GM12878 (cell line): Measurements from ENCODE around the gene RPIA. TPM values are rescaled to one million over a fixed set of nuclear protein-coding genes. Genes with fewer than 3 reads are reported as not detected.

Experiments used
- ATAC-seq: fragments of 200-7000 bp; cut with Tn5 transposase; 3 replicates; pipeline ENCODE4 v1.9.1; 2020; ENCODE audit warnings: mild to moderate bottlenecking, moderate library complexity
- BruUV-seq: library from RNA; stranded (reverse); fragments of 400-500 nt; replicated peaks from 2 replicates; lab custom pipeline; 2021; lab: Mats Ljungman, UMichigan
- CTCF ChIA-PET: fragments of 300-600 bp; sonication (Branson Sonifier 250); formaldehyde crosslinking; extraction: SDS; loops from one replicate; lab custom pipeline; 2021; ENCODE audit warnings: inconsistent platforms; lab: Yijun Ruan, JAX
- POLR2A ChIA-PET: fragments of 350-600 bp; formaldehyde crosslinking; extraction: SDS; loops from one replicate; lab custom pipeline; 2021; ENCODE audit warnings: inconsistent platforms; lab: Charles Lee
- RAD21 ChIA-PET: fragments of 300-600 bp; sonication (Branson Sonifier 250); formaldehyde crosslinking; loops from one replicate; lab custom pipeline; 2023; ENCODE audit warnings: antibody characterized with exemption; ENCODE audit not compliant: unreplicated experiment; lab: Charles Lee
- SMC1A ChIA-PET: fragments of 300-600 bp; sonication (Branson Sonifier 250); formaldehyde crosslinking; loops from one replicate; lab custom pipeline; 2023; ENCODE audit not compliant: unreplicated experiment, uncharacterized antibody; lab: Charles Lee
- DNase-seq: peaks from one replicate; pipeline ENCODE4 v3.0.0-alpha.2; 2011; ENCODE audit warnings: low read depth, low spot score
- FAIRE-seq: peaks from 3 replicates; lab custom pipeline; 2011; peaks lifted over from hg19 to GRCh38; lab: Jason Lieb, UNC
- H2AFZ ChIP-seq: 2 replicates; pipeline ENCODE4 v1.6.0; 2011; ENCODE audit warnings: low read depth, low read length, control low read depth; ENCODE audit not compliant: control insufficient read depth
- H3K27ac ChIP-seq: 2 replicates; pipeline ENCODE4 v1.5.1; 2011; ENCODE audit warnings: control low read depth; ENCODE audit not compliant: control insufficient read depth, insufficient read depth
- H3K27me3 ChIP-seq, 2 experiments: replicated peaks in 1 of 2; 2 replicates each; pipeline versions ENCODE4 v1.6.0 to v1.6.1; 2011; ENCODE audit warnings: low read length in 1 of 2; ENCODE audit not compliant: control insufficient read depth in 2 of 2, insufficient read depth in 2 of 2
- H3K36me3 ChIP-seq, 2 experiments: 2 replicates each; pipeline ENCODE4 v1.5.1; 2011; ENCODE audit warnings: low read length in 1 of 2; ENCODE audit not compliant: control insufficient read depth in 2 of 2, insufficient read depth in 2 of 2
- H3K4me1 ChIP-seq: 2 replicates; pipeline ENCODE4 v1.6.1; 2011; ENCODE audit warnings: mild to moderate bottlenecking, low read length, moderate library complexity, mixed read lengths; ENCODE audit not compliant: control insufficient read depth, insufficient read depth
- H3K4me2 ChIP-seq: 2 replicates; pipeline ENCODE4 v1.6.0; 2011; ENCODE audit warnings: control low read depth; ENCODE audit not compliant: control insufficient read depth, insufficient read depth
- H3K4me3 ChIP-seq: fragments of 200-600 bp; sonication (generic); 2 replicates; pipeline ENCODE4 v1.5.1; 2016
- H3K79me2 ChIP-seq: 2 replicates; pipeline ENCODE4 v1.6.0; 2011; ENCODE audit warnings: low read length; ENCODE audit not compliant: control insufficient read depth, insufficient read depth
- H3K9ac ChIP-seq: 2 replicates; pipeline ENCODE4 v1.8.0; 2011; ENCODE audit warnings: low read length, control low read depth, mixed read lengths; ENCODE audit not compliant: control insufficient read depth, insufficient read depth
- H3K9me3 ChIP-seq: replicated peaks from 3 replicates; pipeline ENCODE4 v1.5.1; 2011; ENCODE audit warnings: mild to moderate bottlenecking, low read length; ENCODE audit not compliant: control insufficient read depth, insufficient read depth
- H4K20me1 ChIP-seq: 2 replicates; pipeline ENCODE4 v1.6.0; 2011; ENCODE audit not compliant: control insufficient read depth, insufficient read depth
- CBFB ChIP-seq: IDR thresholded peaks from 2 replicates; pipeline ENCODE4 v1.6.1; 2016; ENCODE audit warnings: antibody characterized with exemption, low read depth
- CHD2 ChIP-seq: IDR thresholded peaks from 2 replicates; pipeline ENCODE4 v1.6.1; 2011; ENCODE audit warnings: low read depth, low read length, improper control_type of control experiment, borderline replicate concordance
- CHD4 ChIP-seq: fragments of 200-600 bp; sonication (generic); IDR thresholded peaks from 2 replicates; pipeline ENCODE4 v1.6.1; 2016; ENCODE audit warnings: mild to moderate bottlenecking
- CREB1 ChIP-seq: IDR thresholded peaks from 2 replicates; pipeline ENCODE4 v1.6.1; 2012; ENCODE audit warnings: low read depth, mild to moderate bottlenecking, inconsistent platforms
- GATAD2B ChIP-seq: fragments of 450-650 bp; conservative IDR thresholded peaks from 2 replicates; pipeline ENCODE4 v1.6.1; 2017; ENCODE audit warnings: low read depth, mild to moderate bottlenecking, moderate library complexity
- HCFC1 ChIP-seq: fragments of 150-350 bp; IDR thresholded peaks from 2 replicates; pipeline ENCODE4 v1.6.1; 2014; ENCODE audit warnings: low read length
- SMARCA5 ChIP-seq: fragments of 450-650 bp; IDR thresholded peaks from 2 replicates; pipeline ENCODE4 v1.6.1; 2017; ENCODE audit warnings: mild to moderate bottlenecking
- TCF3 ChIP-seq: IDR thresholded peaks from 2 replicates; pipeline ENCODE4 v1.6.1; 2012; ENCODE audit warnings: low read depth, mild to moderate bottlenecking, low read length, borderline replicate concordance; ENCODE audit not compliant: insufficient read depth
- YBX1 ChIP-seq: fragments of 450-650 bp; IDR thresholded peaks from 2 replicates; pipeline ENCODE4 v1.6.1; 2016; ENCODE audit warnings: antibody characterized with exemption
- ZNF384 ChIP-seq: IDR thresholded peaks from 2 replicates; pipeline ENCODE4 v1.6.1; 2012; ENCODE audit warnings: low read depth, mild to moderate bottlenecking, low read length, improper control_type of control experiment, borderline replicate concordance
- WGBS: methylation state at CpG from one replicate; pipeline ENCODE4 v1.1.6; 2016; ENCODE audit warnings: low lambda C conversion rate; ENCODE audit not compliant: insufficient replicate concordance, insufficient coverage; ENCODE audit errors: missing lambda C conversion rate; 5-methylcytosine and 5-hydroxymethylcytosine counted together
- in situ Hi-C: fragments of 300-500 bp; cut with MboI; formaldehyde crosslinking; loops from 9 replicates; pipeline ENCODE4 v1.14.3; 2018; ENCODE audit warnings: mixed read lengths
- intact Hi-C: fragments of 100-400 bp; cut with micrococcal nuclease; formaldehyde crosslinking; loops from one replicate; pipeline ENCODE4 v1.14.2; 2022; ENCODE audit not compliant: unreplicated experiment
- polyA plus RNA-seq, 11 experiments: library from polyadenylated mRNA; depleted of rRNA in 4 of 11; unstranded in 6 of 11; stranded (reverse) in 5 of 11; fragments of >200 nt; fragmentation: Nextera tagmentation in 4 of 11; fragmentation: Illumina TruSeq in 1 of 11; extraction: Ambion mirVana in 4 of 11; extraction: Trizol in 1 of 11; gene quantifications; 1 replicate in 1 of 11; 2 replicates in 10 of 11; pipeline versions ENCODE4 v1.2.1 to v1.2.3, GENCODE V29; 2011 to 2016; ENCODE audit warnings: inconsistent platforms in 2 of 11, missing spikeins in 2 of 11, low read depth in 1 of 11
- total RNA-seq, 4 experiments: library from RNA; depleted of rRNA in 3 of 4; stranded (reverse); fragments of >200 nt in 3 of 4; fragmentation: Illumina TruSeq in 1 of 4; extraction: Trizol in 1 of 4; gene quantifications; 2 replicates each; pipeline versions ENCODE4 v1.2.1 to v1.2.3, GENCODE V29; 2013 to 2021
- TF ChIP-seq, protein P1 (sequence below): fragments of 450-650 bp; IDR thresholded peaks from 2 replicates; pipeline ENCODE4 v1.6.1; 2017; ENCODE audit warnings: low read depth, mild to moderate bottlenecking, moderate library complexity
- TF ChIP-seq, protein P2 (sequence below): fragments of 450-650 bp; IDR thresholded peaks from 2 replicates; pipeline ENCODE4 v1.6.1; 2017; ENCODE audit warnings: antibody characterized with exemption, mild to moderate bottlenecking, moderate library complexity
- TF ChIP-seq, protein P3 (sequence below): fragments of 150-350 bp; IDR thresholded peaks from 2 replicates; pipeline ENCODE4 v1.6.1; 2016; ENCODE audit warnings: low read depth, low read length

Gene RPIA
- total and polyA plus RNA-seq, 10 of the 15 experiments (the other 5 are each of a cell fraction or from before 2014, with no cell fraction given) = 7.1 to 58.1 (median 41.6) TPM

DNA sequence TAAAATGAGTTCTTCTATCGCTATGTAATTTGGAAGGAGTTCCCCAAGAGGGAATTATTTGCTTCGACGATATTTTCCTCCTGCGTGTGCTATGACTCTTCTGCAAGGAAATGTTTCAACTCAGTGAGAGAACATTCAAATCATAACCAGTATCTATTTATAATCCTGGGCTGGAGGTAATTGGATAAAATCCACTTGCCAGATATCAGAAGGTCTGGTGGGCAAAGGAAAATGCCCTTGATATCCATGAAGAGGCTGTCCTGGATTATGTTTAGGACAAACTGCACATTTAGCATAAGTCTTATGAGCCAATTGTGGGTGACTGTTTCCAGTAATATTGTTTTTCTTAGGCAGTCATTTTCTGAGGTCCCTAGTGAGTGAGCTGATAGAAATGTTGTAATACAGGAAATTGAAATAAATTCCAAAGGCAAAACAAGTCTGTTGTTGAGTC is 17.7 kb downstream of the RPIA start:
- 100% methylated on average over 4 of the region's 4 CpGs for WGBS
- peaks cover 0 to 1% of the 10 kb centered on the region in 2 experiments; a peak in 1 of 4 replicates for H3K36me3 ChIP-seq
- H3K4me2 ChIP-seq = no peak overlapping the region
- ATAC-seq (no peak), DNase-seq (no peak), FAIRE-seq (no peak)
- H2AFZ ChIP-seq = no peak overlapping the region
- H3K4me3 ChIP-seq = no peak overlapping the region
- no peaks in the 10 kb centered on the region for H3K27me3 ChIP-seq
- SMC1A ChIA-PET = no interaction called here
- CTCF ChIA-PET = interaction anchor here (0.7 kb wide), 1 partner anchor 27 kb away, joined by 3 read pairs; no protein-coding TSS in a partner anchor
- no peak overlapping the region for H3K27ac ChIP-seq
- in situ Hi-C loops (no loop called here), intact Hi-C loops (no loop called here)
- BruUV-seq = no TSS peak
- H3K9ac ChIP-seq = no peak overlapping the region
- no peaks in the 10 kb centered on the region for H3K79me2 ChIP-seq
- POLR2A ChIA-PET = no interaction called here
- H3K9me3 ChIP-seq = no peaks in the 10 kb centered on the region; the same call in 2 of the 3 replicates
- RAD21 ChIA-PET = no interaction called here
- H4K20me1 ChIP-seq = no peaks in the 10 kb centered on the region
- H3K4me1 ChIP-seq = no peaks in the 10 kb centered on the region
- TF ChIP-seq CREB1 (no peak), ZNF384 (no peak), YBX1 (no peak), SMARCA5 (no peak), CHD2 (no peak), CBFB (no peak), HCFC1 (no peak), TCF3 (no peak), GATAD2B (no peak), CHD4 (no peak)
- TF ChIP-seq, protein P1, sequence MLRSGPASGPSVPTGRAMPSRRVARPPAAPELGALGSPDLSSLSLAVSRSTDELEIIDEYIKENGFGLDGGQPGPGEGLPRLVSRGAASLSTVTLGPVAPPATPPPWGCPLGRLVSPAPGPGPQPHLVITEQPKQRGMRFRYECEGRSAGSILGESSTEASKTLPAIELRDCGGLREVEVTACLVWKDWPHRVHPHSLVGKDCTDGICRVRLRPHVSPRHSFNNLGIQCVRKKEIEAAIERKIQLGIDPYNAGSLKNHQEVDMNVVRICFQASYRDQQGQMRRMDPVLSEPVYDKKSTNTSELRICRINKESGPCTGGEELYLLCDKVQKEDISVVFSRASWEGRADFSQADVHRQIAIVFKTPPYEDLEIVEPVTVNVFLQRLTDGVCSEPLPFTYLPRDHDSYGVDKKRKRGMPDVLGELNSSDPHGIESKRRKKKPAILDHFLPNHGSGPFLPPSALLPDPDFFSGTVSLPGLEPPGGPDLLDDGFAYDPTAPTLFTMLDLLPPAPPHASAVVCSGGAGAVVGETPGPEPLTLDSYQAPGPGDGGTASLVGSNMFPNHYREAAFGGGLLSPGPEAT = no peak
- TF ChIP-seq, protein P2, sequence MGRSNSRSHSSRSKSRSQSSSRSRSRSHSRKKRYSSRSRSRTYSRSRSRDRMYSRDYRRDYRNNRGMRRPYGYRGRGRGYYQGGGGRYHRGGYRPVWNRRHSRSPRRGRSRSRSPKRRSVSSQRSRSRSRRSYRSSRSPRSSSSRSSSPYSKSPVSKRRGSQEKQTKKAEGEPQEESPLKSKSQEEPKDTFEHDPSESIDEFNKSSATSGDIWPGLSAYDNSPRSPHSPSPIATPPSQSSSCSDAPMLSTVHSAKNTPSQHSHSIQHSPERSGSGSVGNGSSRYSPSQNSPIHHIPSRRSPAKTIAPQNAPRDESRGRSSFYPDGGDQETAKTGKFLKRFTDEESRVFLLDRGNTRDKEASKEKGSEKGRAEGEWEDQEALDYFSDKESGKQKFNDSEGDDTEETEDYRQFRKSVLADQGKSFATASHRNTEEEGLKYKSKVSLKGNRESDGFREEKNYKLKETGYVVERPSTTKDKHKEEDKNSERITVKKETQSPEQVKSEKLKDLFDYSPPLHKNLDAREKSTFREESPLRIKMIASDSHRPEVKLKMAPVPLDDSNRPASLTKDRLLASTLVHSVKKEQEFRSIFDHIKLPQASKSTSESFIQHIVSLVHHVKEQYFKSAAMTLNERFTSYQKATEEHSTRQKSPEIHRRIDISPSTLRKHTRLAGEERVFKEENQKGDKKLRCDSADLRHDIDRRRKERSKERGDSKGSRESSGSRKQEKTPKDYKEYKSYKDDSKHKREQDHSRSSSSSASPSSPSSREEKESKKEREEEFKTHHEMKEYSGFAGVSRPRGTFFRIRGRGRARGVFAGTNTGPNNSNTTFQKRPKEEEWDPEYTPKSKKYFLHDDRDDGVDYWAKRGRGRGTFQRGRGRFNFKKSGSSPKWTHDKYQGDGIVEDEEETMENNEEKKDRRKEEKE = no peak
- TF ChIP-seq, protein P3, sequence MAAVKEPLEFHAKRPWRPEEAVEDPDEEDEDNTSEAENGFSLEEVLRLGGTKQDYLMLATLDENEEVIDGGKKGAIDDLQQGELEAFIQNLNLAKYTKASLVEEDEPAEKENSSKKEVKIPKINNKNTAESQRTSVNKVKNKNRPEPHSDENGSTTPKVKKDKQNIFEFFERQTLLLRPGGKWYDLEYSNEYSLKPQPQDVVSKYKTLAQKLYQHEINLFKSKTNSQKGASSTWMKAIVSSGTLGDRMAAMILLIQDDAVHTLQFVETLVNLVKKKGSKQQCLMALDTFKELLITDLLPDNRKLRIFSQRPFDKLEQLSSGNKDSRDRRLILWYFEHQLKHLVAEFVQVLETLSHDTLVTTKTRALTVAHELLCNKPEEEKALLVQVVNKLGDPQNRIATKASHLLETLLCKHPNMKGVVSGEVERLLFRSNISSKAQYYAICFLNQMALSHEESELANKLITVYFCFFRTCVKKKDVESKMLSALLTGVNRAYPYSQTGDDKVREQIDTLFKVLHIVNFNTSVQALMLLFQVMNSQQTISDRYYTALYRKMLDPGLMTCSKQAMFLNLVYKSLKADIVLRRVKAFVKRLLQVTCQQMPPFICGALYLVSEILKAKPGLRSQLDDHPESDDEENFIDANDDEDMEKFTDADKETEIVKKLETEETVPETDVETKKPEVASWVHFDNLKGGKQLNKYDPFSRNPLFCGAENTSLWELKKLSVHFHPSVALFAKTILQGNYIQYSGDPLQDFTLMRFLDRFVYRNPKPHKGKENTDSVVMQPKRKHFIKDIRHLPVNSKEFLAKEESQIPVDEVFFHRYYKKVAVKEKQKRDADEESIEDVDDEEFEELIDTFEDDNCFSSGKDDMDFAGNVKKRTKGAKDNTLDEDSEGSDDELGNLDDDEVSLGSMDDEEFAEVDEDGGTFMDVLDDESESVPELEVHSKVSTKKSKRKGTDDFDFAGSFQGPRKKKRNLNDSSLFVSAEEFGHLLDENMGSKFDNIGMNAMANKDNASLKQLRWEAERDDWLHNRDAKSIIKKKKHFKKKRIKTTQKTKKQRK = no peak
